Testis (tissue), 3 donors: ENCODE data around the gene C2orf49. TPM values are rescaled to one million over a fixed set of nuclear protein-coding genes. Genes with fewer than 3 reads are reported as not detected.
A peak's percentile ranks its signal among the peaks of the same experiment; 100 is the strongest.

Experiments used
- DNase-seq: peaks from one replicate; pipeline ENCODE4 v3.0.0-alpha.2; 2019
- H3K27ac ChIP-seq, 2 donors: fragments of 200-600 bp; sonication (generic); one replicate each; pipeline ENCODE4 v1.5.1; 2019
- H3K27me3 ChIP-seq: fragments of 200-600 bp; sonication (generic); one replicate; pipeline ENCODE4 v1.5.1; 2019
- H3K36me3 ChIP-seq: fragments of 200-600 bp; sonication (generic); one replicate; pipeline ENCODE4 v1.5.1; 2017; ENCODE audit warnings: low read depth; ENCODE audit errors: missing control alignments
- H3K4me1 ChIP-seq: fragments of 200-600 bp; sonication (generic); one replicate; pipeline ENCODE4 v1.5.1; 2019
- H3K4me3 ChIP-seq, 2 donors: fragments of 200-600 bp; sonication (generic); one replicate each; pipeline ENCODE4 v1.5.1; 2017 to 2019
- H3K9me3 ChIP-seq: fragments of 200-600 bp; sonication (generic); one replicate; pipeline ENCODE4 v1.5.1; 2017
- CTCF ChIP-seq, 3 experiments: fragments of 450-650 bp in 2 of 3; fragments of 200-600 bp in 1 of 3; sonication (generic) in 1 of 3; IDR thresholded peaks; one replicate each; pipeline ENCODE4 v1.5.1; 2016 to 2019; ENCODE audit warnings: antibody characterized with exemption in 3 of 3, mild to moderate bottlenecking in 2 of 3, moderate library complexity in 1 of 3
- POLR2A ChIP-seq: fragments of 450-650 bp; IDR thresholded peaks from one replicate; pipeline ENCODE4 v1.6.1; 2017; ENCODE audit warnings: antibody characterized with exemption, mild to moderate bottlenecking, moderate library complexity
- WGBS, 2 donors: methylation state at CpG; one replicate each; pipeline ENCODE4 v1.1.5; 2018; 5-methylcytosine and 5-hydroxymethylcytosine counted together
- intact Hi-C: fragments of 100-400 bp; cut with DNase I; formaldehyde crosslinking; loops from one replicate; pipeline ENCODE4 v1.15.1; 2023; ENCODE audit warnings: low total_unique reads
- polyA plus RNA-seq: library from polyadenylated mRNA; stranded (reverse); fragments of 350-450 nt; fragmentation: Illumina TruSeq; extraction: RNeasy Lipid Tissue Mini Kit (QIAGEN cat#74804); gene quantifications from one replicate; pipeline ENCODE4 v1.2.3, GENCODE V29; 2014; ENCODE audit warnings: low read depth, low replicate concordance; ENCODE audit not compliant: insufficient read depth
- total RNA-seq, 2 donors: library from RNA; depleted of rRNA; stranded (reverse); fragments of >200 nt; gene quantifications; one replicate each; pipeline ENCODE4 v1.2.3, GENCODE V29; 2016

Gene C2orf49
- total and polyA plus RNA-seq, 3 donors from 2014 or later = 28.5 to 35.4 (median 32.6) TPM

- peaks cover 83% of the 10 kb centered on the region for H3K4me1 ChIP-seq
- no peaks in the 10 kb centered on the region for H3K27me3 ChIP-seq
- no peak for DNase-seq
- H3K4me3 ChIP-seq = no peak overlapping the region
- intact Hi-C loops = loop anchor here (10.0 kb wide), 1 partner anchor 119 kb away; no protein-coding TSS in a partner anchor
- no peaks in the 10 kb centered on the region for H3K9me3 ChIP-seq
- H3K36me3 ChIP-seq = no peaks in the 10 kb centered on the region
- H3K27ac ChIP-seq = peak overlapping the region; percentile 62 to 71
- TF ChIP-seq CTCF (IDR thresholded peaks at IDR 0.05) = no peak
- no peak for TF ChIP-seq POLR2A
- 65 to 68% methylated on average over 11 of the region's 11 CpGs for WGBS, 2 donors
These were observed 38.7 kb downstream of the C2orf49 start for GRCh38 chr2:105376010-105376409.

- no peaks in the 10 kb centered on the region for H3K36me3 ChIP-seq
- intact Hi-C loops = loop anchor here (10.0 kb wide), 1 partner anchor 118 kb away; no protein-coding TSS in a partner anchor
- H3K4me1 ChIP-seq = peaks cover 82% of the 10 kb centered on the region
- no peaks in the 10 kb centered on the region for H3K27me3 ChIP-seq
- no peak for DNase-seq
- H3K4me3 ChIP-seq = no peak overlapping the region
- WGBS, 2 donors = 68 to 70% methylated on average over 5 of the region's 5 CpGs
- H3K27ac ChIP-seq = peak overlapping the region in 1 of 2 donors; percentile 84
- H3K9me3 ChIP-seq = no peaks in the 10 kb centered on the region
- TF ChIP-seq CTCF (IDR thresholded peaks at IDR 0.05) (no peak), POLR2A (no peak)
These were observed 39.5 kb downstream of the C2orf49 start for GRCh38 chr2:105376789-105377240.

DNA sequence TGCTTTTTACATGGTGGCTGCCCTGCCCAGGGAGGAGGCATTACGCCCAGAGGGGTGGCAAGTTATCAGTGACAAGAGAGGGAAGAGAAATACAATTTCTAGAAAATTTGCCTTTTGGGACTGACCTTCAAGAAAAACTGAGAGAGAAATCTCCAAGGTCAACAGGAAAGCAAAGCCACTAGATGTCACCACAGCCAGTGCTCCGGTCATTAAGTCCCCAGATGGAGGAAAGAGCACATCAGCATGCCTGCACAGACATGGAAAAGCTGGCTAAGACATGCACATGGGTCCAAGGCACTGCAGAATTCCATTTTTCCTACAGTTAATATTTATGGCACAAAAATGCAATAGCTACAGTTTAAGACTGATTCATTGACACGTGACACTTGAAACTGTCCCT is 40.5 kb downstream of the C2orf49 start:
- DNase-seq = no peak
- H3K27me3 ChIP-seq = no peaks in the 10 kb centered on the region
- intact Hi-C loops = loop anchor here (10.0 kb wide), 1 partner anchor 117 kb away; no protein-coding TSS in a partner anchor
- WGBS, 2 donors = 63 to 68% methylated on average over 3 of the region's 3 CpGs
- TF ChIP-seq CTCF (IDR thresholded peaks at IDR 0.05) = no peak
- no peak for TF ChIP-seq POLR2A
- no peaks in the 10 kb centered on the region for H3K9me3 ChIP-seq
- peak overlapping the region; percentile 20 to 84 for H3K27ac ChIP-seq
- H3K36me3 ChIP-seq = no peaks in the 10 kb centered on the region
- no peak overlapping the region for H3K4me3 ChIP-seq
- H3K4me1 ChIP-seq = peaks cover 83% of the 10 kb centered on the region

DNA sequence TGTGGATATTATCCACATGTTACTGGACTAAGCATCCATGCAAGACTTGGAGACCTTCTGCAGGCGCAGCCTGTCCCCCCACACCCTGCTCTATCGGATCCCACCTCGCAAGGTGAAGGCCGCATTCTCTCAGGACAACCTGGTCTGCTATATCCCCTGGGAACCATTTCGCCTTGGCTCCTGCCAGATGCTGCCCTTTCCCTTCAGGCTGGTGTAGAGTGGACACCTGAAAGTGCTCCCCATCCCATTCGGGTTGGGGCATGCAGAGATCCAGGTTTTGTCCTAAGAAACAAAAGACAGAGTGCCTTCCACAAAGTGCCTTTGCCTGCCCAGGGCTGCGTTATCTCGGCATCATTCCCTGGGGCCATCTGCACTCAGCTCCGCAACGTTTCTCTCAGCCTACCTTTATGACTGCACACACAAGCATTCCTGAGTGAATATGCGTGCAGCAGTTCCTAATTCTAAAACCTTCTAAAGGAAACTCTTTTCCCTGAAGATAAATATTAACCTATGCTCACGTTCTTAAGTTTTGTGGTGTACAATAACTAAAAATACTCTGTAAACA is 41.0 kb downstream of the C2orf49 start:
- Histone ChIP-seq H3K4me1 (peaks cover 83% of the 10 kb centered on the region), H3K27me3 (no peaks in the 10 kb centered on the region), H3K9me3 (no peaks in the 10 kb centered on the region), H3K4me3 (no peak overlapping the region), H3K27ac (peak overlapping the region; percentile 20 to 84), H3K36me3 (no peaks in the 10 kb centered on the region)
- TF ChIP-seq CTCF (IDR thresholded peaks at IDR 0.05) = no peak
- no peak for TF ChIP-seq POLR2A
- intact Hi-C loops = loop anchor here (10.0 kb wide), 1 partner anchor 116 kb away; no protein-coding TSS in a partner anchor
- DNase-seq = no peak
- WGBS, 2 donors = 70 to 77% methylated on average over 12 of the region's 12 CpGs

GRCh38 chr2:105378921-105379383 is 41.6 kb downstream of the C2orf49 start:
- Histone ChIP-seq H3K27ac (peak overlapping the region in 1 of 2 donors; percentile 84), H3K27me3 (no peaks in the 10 kb centered on the region), H3K9me3 (no peaks in the 10 kb centered on the region), H3K36me3 (no peaks in the 10 kb centered on the region), H3K4me3 (no peak overlapping the region), H3K4me1 (peaks cover 83% of the 10 kb centered on the region)
- TF ChIP-seq CTCF (IDR thresholded peaks at IDR 0.05) (no peak), POLR2A (no peak)
- 76 to 80% methylated on average over 4 of the region's 4 CpGs for WGBS, 2 donors
- intact Hi-C loops = loop anchor here (10.0 kb wide), 1 partner anchor 116 kb away; no protein-coding TSS in a partner anchor
- no peak for DNase-seq
